Measurements from ENCODE around the gene SLC9C1.

The SLC9C1 gene

DNA sequence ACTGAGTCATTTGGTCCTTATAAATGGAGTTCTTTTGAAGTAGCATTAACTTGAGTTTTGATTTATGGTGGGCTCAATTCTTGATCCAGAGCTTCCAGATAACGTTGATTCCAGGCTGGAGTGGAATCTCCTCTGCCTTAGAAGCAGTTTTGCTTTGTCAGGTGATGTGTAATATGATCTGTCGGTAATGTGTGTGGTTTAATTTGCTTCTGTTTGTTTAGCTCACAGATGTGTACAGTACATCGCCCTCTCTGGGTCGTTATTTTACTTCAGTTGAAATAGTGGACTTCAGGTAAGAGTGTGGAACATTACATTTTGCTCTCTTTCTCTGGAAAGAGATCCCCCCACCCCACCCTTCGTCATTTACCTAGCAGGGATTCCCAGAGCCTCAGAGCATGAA lies 184.7 kb downstream of the SLC9C1 start:
- DNase-seq (ENCODE audit: low read depth) = no peak

DNA sequence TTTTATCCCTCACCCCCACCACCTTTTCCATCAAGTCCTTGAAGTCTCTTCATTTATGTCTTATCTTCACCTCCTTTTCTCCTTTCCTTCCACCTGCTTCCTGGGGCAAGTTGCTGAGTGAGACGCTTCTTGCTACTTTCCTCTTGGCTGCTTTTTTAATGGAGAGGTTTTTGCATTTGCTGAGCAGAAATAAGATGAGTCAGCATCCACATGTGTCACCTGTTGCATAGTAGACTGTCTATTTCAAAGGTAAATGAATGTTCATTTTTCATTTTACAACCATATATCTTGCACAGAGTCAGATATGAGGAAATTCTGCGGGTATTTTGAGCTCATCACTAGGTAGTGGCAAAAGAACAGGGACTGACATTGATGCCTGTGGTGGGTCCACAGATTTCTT lies 189.2 kb downstream of the SLC9C1 start:
- DNase-seq (ENCODE audit: low read depth) = no peak

DNA sequence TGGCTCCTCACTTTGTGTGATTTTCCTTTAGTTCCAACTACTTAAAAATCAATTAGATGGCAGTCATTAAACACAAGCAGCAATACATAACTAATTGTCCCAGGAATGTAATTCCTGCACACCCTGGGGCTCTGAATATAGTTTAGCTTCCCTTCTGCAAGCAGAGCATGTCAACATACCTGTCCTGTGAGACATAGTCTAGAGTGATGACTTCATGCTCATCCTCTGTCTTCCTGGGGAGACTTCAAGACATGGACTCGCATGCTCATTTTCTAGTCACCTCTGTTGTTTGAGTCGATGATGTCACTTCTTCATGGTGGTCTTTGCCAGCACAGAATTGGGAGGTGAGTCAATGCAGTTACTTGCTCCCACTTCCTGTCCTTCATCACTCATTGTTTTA lies 192.1 kb downstream of the SLC9C1 start:
- no peak for DNase-seq (ENCODE audit: low read depth)

DNA sequence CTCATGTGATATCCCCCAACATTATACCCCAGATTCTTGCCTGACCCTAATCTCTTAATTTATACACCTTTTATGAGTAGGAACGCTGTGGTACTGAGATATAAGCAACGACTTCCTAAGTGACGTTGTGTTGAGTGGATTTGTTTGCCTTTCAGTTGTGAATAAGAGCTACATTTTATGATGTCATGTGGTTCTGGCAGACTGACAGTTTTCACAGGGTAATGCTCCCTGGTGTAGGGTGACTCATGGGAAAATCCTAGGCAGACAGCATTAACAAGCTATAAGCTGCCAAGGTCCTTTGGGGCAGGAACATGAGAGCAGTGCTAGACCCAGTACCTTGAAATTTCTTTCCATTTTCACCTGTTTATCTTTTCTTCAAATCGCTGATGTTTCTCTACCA lies 196.6 kb downstream of the SLC9C1 start:
- DNase-seq (ENCODE audit: low read depth) = no peak

DNA sequence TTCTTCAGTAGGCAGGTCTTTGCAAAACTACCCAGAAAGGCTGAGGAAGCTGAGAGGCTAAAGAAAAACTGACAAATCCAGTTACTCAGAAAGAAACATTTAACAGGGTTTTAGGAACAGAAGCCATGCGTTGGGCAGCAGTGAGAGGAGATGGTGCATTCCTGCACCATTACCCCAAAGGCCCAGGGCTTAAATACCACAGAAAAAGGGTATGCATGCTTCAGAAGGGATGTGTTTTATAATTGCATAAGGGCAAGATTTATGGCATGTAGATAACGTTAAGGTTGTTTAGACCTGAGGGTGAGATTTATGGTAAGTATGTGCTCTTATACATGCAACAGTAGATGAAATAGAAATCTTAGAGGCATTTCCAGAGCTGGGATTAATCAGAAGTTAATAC lies 197.8 kb downstream of the SLC9C1 start:
- no peak for DNase-seq (ENCODE audit: low read depth)

DNA sequence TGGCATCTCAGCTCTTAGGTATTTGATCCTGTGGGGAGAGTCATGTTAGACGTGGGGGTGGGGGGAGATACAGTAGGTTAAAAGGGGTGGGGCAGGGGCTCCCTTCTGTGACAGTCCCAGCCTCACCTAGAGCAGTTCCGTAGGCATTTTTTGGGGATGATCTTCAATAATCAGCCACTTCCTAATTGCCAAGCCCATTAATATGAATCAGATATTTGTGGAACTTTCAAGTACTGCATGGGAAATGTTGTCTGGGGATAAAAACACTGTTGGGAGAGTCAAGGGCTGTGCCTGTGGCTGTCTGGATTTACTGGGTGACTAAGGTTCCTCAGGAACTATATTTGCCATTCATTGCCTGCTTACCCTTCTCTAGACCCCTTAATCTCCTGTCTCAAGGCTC lies 198.3 kb downstream of the SLC9C1 start:
- no peak for DNase-seq (ENCODE audit: low read depth)

DNA sequence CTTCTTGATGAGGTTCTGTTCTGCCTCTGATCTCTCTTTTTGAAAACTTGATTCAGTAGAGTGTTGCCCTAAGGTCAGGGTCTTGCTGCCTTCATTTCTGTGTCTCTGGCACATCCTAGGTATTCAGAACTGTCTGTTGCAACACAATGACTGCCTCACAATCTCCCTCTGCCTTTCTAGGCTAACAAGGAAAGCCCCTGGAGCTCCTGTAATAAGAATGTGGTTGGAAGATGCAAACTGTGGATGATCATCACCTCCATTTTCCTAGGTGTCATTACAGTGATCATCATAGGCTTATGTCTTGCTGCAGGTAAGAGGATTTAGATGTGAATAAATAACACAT lies 200.9 kb downstream of the SLC9C1 start:
- no peak for DNase-seq (ENCODE audit: low read depth)

DNA sequence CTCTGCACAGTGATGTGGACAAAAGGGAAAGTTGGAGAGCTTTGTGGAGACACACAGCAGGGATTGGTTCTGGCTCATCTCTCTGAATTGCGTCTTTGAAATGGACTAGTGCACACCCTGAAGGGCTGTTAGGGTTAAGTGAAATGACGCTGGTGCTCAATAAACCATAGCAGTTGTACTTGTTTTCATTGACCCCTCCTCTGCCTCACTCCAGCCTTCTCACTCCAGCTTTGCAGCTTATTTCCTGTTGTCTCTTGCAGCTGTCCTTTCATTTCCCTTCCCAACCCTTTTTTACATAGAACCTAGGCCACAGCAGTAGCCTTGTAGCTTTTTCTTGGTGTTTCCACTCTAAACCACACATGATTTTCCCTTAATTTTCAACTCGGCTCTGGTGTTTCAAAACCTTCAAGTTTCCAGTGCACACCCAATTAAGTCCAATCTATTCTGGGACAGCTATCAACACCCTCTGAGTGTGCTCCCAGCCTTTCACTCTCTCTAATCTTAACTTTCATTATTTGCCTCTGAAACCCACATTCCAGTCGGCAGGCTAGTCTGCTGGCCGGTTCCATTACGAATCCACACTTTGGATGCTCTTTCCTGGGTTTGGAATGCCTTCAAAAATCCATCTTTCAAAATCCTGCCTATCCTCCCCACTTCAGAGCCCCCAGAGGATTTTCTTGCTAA lies 201.4 kb downstream of the SLC9C1 start:
- no peak for DNase-seq (ENCODE audit: low read depth)

DNA sequence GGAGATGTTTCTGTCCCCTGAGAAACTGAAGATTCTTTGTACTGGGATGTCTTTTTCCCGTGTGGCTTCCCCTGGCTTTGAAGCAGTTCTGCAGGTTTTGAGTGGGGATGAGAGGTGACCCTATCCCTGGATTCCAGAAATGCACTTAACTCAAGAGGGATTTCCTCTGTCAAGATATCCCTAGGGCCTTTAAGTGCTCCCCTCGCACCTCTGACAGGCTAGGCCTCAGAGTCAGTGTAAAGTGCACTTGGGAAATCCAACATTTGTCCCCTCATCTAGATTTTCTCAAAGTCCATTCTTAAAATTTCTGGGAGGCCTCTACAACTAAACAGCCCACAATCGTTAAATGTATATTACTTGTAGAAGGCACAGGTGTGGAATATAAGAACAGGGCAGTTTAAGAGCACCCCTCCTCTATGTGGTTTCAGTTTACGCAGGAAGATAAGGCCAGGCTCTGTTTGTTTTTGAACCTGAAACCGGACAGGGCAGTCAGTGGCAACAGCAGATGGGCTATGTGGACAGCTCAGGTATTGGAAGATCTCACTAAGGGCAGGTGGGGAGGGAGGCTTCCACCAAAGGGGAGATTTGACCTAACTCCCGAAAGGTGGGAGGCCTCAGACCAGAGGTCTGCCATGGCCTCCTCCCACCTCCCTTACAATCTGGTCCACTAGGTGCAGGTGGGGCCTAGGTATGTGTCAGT lies 203.0 kb downstream of the SLC9C1 start:
- DNase-seq (ENCODE audit: low read depth) = no peak
